Right lobe of liver (tissue), 4 donors: ENCODE measurements around the gene ZAR1L.

Source experiments
- CTCF ChIP-seq, 4 donors: fragments of 200-600 bp in 3 of 4; fragments of 450-650 bp in 1 of 4; IDR thresholded peaks; one replicate each; pipeline versions ENCODE4 v1.5.1 to v1.8.0; 2016 to 2022; ENCODE audit warnings: antibody characterized with exemption in 4 of 4, mild to moderate bottlenecking in 2 of 4
- POLR2A ChIP-seq: fragments of 450-650 bp; IDR thresholded peaks from one replicate; pipeline ENCODE4 v1.6.1; 2017; ENCODE audit warnings: antibody characterized with exemption, mild to moderate bottlenecking
- donor health status: DM: no; HTN: no; CAD: no.
- donor health status: DM: no; HTN: no; CAD: no.
- donor health status: DM: no; HTN: yes; CAD: no.

- TF ChIP-seq CTCF (IDR thresholded peaks at IDR 0.05) (no peak), POLR2A (no peak)
These were observed 16.5 kb downstream of the ZAR1L start for GRCh38 chr13:32298695-32299094.
